H1 (cell line): ENCODE results near the gene CAPN13. TPM values are rescaled to one million over a fixed set of nuclear protein-coding genes. Genes with fewer than 3 reads are reported as not detected.
A peak's percentile ranks its signal among the peaks of the same experiment; 100 is the strongest.

Experiments
- CTCF ChIA-PET: fragments of 300-600 bp; sonication (Branson Sonifier 250); formaldehyde crosslinking; loops from one replicate; lab custom pipeline; 2021; ENCODE audit not compliant: partially characterized antibody; lab: Charles Lee
- POLR2A ChIA-PET: fragments of 300-600 bp; sonication (Branson Sonifier 250); formaldehyde crosslinking; loops from one replicate; lab custom pipeline; 2021; ENCODE audit warnings: inconsistent platforms; ENCODE audit not compliant: partially characterized antibody; lab: Charles Lee
- DNase-seq, 2 experiments: peaks; one replicate each; pipeline versions ENCODE4 v3.0.0 to v3.0.0-alpha.2; 2010 to 2022; ENCODE audit warnings: low spot score in 2 of 2, low read depth in 1 of 2, mixed read lengths in 1 of 2
- FAIRE-seq: peaks from 2 replicates; lab custom pipeline; 2011; peaks lifted over from hg19 to GRCh38; lab: Jason Lieb, UNC
- H2AFZ ChIP-seq: 2 replicates; pipeline ENCODE4 v1.8.1; 2012; ENCODE audit warnings: low read length, inconsistent platforms
- H2AK5ac ChIP-seq: 2 replicates; pipeline ENCODE4 v1.6.1; 2013; ENCODE audit warnings: low read depth, low read length
- H2BK120ac ChIP-seq: replicated peaks from 2 replicates; pipeline ENCODE3; 2013; ENCODE audit warnings: low read depth, low read length, inconsistent platforms
- H2BK12ac ChIP-seq: 2 replicates; pipeline ENCODE4 v1.6.1; 2013; ENCODE audit warnings: low read depth, low read length
- H2BK15ac ChIP-seq: 2 replicates; pipeline ENCODE4 v1.6.1; 2013; ENCODE audit warnings: low read length
- H2BK20ac ChIP-seq: 2 replicates; pipeline ENCODE4 v1.6.1; 2013; ENCODE audit warnings: low read length
- H2BK5ac ChIP-seq: 2 replicates; pipeline ENCODE4 v1.6.1; 2013; ENCODE audit warnings: low read depth, low read length
- H3K14ac ChIP-seq: 2 replicates; pipeline ENCODE4 v1.6.1; 2013; ENCODE audit warnings: inconsistent platforms; ENCODE audit not compliant: insufficient read length
- H3K18ac ChIP-seq: 2 replicates; pipeline ENCODE4 v1.6.1; 2013; ENCODE audit warnings: low read length; ENCODE audit errors: extremely low read depth
- H3K23ac ChIP-seq: 2 replicates; pipeline ENCODE4 v1.6.1; 2013; ENCODE audit warnings: inconsistent platforms; ENCODE audit not compliant: insufficient read length
- H3K23me2 ChIP-seq: 2 replicates; pipeline ENCODE4 v1.6.1; 2013; ENCODE audit warnings: low read depth, low read length
- H3K27ac ChIP-seq: 2 replicates; pipeline ENCODE4 v1.6.1; 2011; ENCODE audit warnings: low read depth, low read length, inconsistent platforms
- H3K27me3 ChIP-seq, 4 experiments: replicated peaks in 1 of 4; 1 replicate in 1 of 4; 2 replicates in 3 of 4; pipeline versions ENCODE4 v1.6.1 to v1.8.1; 2011 to 2013; ENCODE audit warnings: low read length in 3 of 4, mild to moderate bottlenecking in 3 of 4, inconsistent platforms in 2 of 4, mixed read lengths in 2 of 4, moderate library complexity in 1 of 4; ENCODE audit not compliant: control insufficient read depth in 3 of 4, insufficient read depth in 3 of 4; ENCODE audit errors: extremely low read depth in 1 of 4
- H3K36me3 ChIP-seq, 4 experiments: 2 replicates each; pipeline versions ENCODE4 v1.6.1 to v1.8.1; 2011 to 2013; ENCODE audit warnings: mild to moderate bottlenecking in 4 of 4, low read length in 3 of 4, moderate library complexity in 2 of 4, control low read depth in 1 of 4, inconsistent platforms in 1 of 4; ENCODE audit not compliant: insufficient read depth in 4 of 4, control insufficient read depth in 2 of 4
- H3K4ac ChIP-seq: replicated peaks from 2 replicates; pipeline ENCODE3; 2013; ENCODE audit warnings: low read length, low read depth, mixed read lengths, inconsistent platforms; ENCODE audit not compliant: insufficient read length
- H3K4me1 ChIP-seq, 4 experiments: replicated peaks in 1 of 4; 1 replicate in 1 of 4; 2 replicates in 3 of 4; pipeline versions ENCODE4 v1.6.1 to v1.8.1; 2011 to 2013; ENCODE audit warnings: low read length in 3 of 4, inconsistent platforms in 2 of 4, mixed read lengths in 1 of 4; ENCODE audit not compliant: insufficient read depth in 4 of 4, control insufficient read depth in 3 of 4
- H3K4me2 ChIP-seq, 2 experiments: 2 replicates each; pipeline versions ENCODE4 v1.6.1 to v1.8.1; 2011 to 2013; ENCODE audit warnings: low read depth in 2 of 2, low read length in 2 of 2, control low read depth in 1 of 2, inconsistent platforms in 1 of 2, mild to moderate bottlenecking in 1 of 2; ENCODE audit not compliant: insufficient read depth in 1 of 2
- H3K4me3 ChIP-seq, 4 experiments: fragments of 200-600, 300-600 bp in 1 of 4; sonication (generic), shearing (Covaris generic), sonication (Bioruptor Twin) in 1 of 4; 2 replicates each; pipeline versions ENCODE4 v1.5.1 to v1.8.1; 2011 to 2016; ENCODE audit warnings: low read length in 4 of 4, low read depth in 3 of 4, control low read depth in 2 of 4, inconsistent platforms in 2 of 4, mild to moderate bottlenecking in 2 of 4, mixed read lengths in 1 of 4, moderate library complexity in 1 of 4; ENCODE audit not compliant: insufficient read depth in 2 of 4; ENCODE audit errors: extremely low read depth in 1 of 4
- H3K56ac ChIP-seq: replicated peaks from 2 replicates; pipeline ENCODE3; 2013; ENCODE audit warnings: low read depth, mild to moderate bottlenecking, mixed read lengths, low read length, inconsistent platforms; ENCODE audit not compliant: insufficient read length
- H3K79me1 ChIP-seq: 2 replicates; pipeline ENCODE4 v1.6.1; 2013; ENCODE audit warnings: low read depth, low read length, control low read depth
- H3K79me2 ChIP-seq, 2 experiments: 2 replicates each; pipeline versions ENCODE4 v1.6.1 to v1.8.1; 2012 to 2013; ENCODE audit warnings: low read length in 2 of 2, mild to moderate bottlenecking in 2 of 2, inconsistent platforms in 1 of 2; ENCODE audit not compliant: insufficient read depth in 2 of 2, control insufficient read depth in 1 of 2
- H3K9ac ChIP-seq, 4 experiments: replicated peaks in 1 of 4; 1 replicate in 1 of 4; 2 replicates in 3 of 4; pipeline versions ENCODE4 v1.6.1 to v1.8.1; 2011 to 2013; ENCODE audit warnings: low read depth in 3 of 4, low read length in 3 of 4, control low read depth in 2 of 4, mild to moderate bottlenecking in 2 of 4, moderate library complexity in 2 of 4, inconsistent platforms in 1 of 4; ENCODE audit errors: extremely low read depth in 1 of 4
- H3K9me3 ChIP-seq, 2 experiments: 2 replicates each; pipeline versions ENCODE4 v1.6.1 to v1.8.1; 2012 to 2013; ENCODE audit warnings: mild to moderate bottlenecking in 2 of 2, moderate library complexity in 2 of 2, control low read depth in 1 of 2, inconsistent platforms in 1 of 2, low read depth in 1 of 2, low read length in 1 of 2, mixed read lengths in 1 of 2; ENCODE audit not compliant: insufficient read depth in 2 of 2
- H4K20me1 ChIP-seq, 2 experiments: replicated peaks in 1 of 2; 2 replicates each; pipeline versions ENCODE3 to v1.8.1; 2011 to 2013; ENCODE audit warnings: inconsistent platforms in 2 of 2, low read length in 2 of 2, mild to moderate bottlenecking in 1 of 2; ENCODE audit not compliant: insufficient read depth in 2 of 2, control insufficient read depth in 1 of 2
- H4K5ac ChIP-seq: 2 replicates; pipeline ENCODE4 v1.6.1; 2013; ENCODE audit warnings: low read length, low read depth, mixed read lengths, inconsistent platforms; ENCODE audit not compliant: insufficient read length
- H4K8ac ChIP-seq: 2 replicates; pipeline ENCODE4 v1.8.0; 2013; ENCODE audit warnings: mild to moderate bottlenecking, moderate library complexity, low read length, inconsistent platforms; ENCODE audit not compliant: insufficient read depth; ENCODE audit errors: extremely low read depth
- H4K91ac ChIP-seq: replicated peaks from 2 replicates; pipeline ENCODE3; 2013; ENCODE audit warnings: low read length, mixed read lengths, inconsistent platforms; ENCODE audit not compliant: insufficient read length
- WGBS, 2 experiments: shearing (Covaris generic) in 1 of 2; methylation state at CpG; one replicate each; pipeline versions ENCODE4 v1.1.6 to v1.1.7; 2013 to 2015; ENCODE audit warnings: low lambda C conversion rate in 2 of 2, mixed read lengths in 2 of 2, inconsistent platforms in 1 of 2, low coverage in 1 of 2, missing lambda C conversion rate in 1 of 2; ENCODE audit not compliant: insufficient replicate concordance in 2 of 2, insufficient coverage in 1 of 2, insufficient read length in 1 of 2; ENCODE audit errors: extremely low coverage in 1 of 2, missing lambda C conversion rate in 1 of 2; 5-methylcytosine and 5-hydroxymethylcytosine counted together
- polyA plus RNA-seq, 7 experiments: library from polyadenylated mRNA; depleted of rRNA in 3 of 7; stranded (reverse) in 5 of 7; unstranded in 2 of 7; fragments of >200 nt in 5 of 7; fragments of 200-250 nt in 2 of 7; gene quantifications; 1 replicate in 5 of 7; 2 replicates in 1 of 7; 4 replicates in 1 of 7; pipeline versions ENCODE4 v1.2.1 to v1.2.3, GENCODE V29; 2011 to 2013; ENCODE audit warnings: missing spikeins in 2 of 7, mixed read lengths in 2 of 7
- total RNA-seq: library from RNA; stranded (reverse); fragmentation: NEBNext Ultra II Directional; extraction: Animal tissue kit (Norgen Biotek cat#: 25700); gene quantifications from 2 replicates; pipeline ENCODE4 v1.2.1, GENCODE V29; 2021

CAPN13 gene
- total and polyA plus RNA-seq, 2 of the 8 experiments (the other 6 are each of a cell fraction or from before 2014, with no cell fraction given), result 2.4 TPM

GRCh38 chr2:30710016-30710415 is 97.2 kb downstream of the CAPN13 start:
- peak in 1 of 2 experiments; percentile 13 for DNase-seq
- Histone ChIP-seq H3K27me3 (no peaks in the 10 kb centered on the region), H3K23me2 (no peaks in the 10 kb centered on the region), H3K4me3 (no peak overlapping the region), H2BK120ac (no peak overlapping the region), H3K18ac (no peak overlapping the region), H4K5ac (no peak overlapping the region), H4K20me1 (no peaks in the 10 kb centered on the region), H3K79me1 (no peaks in the 10 kb centered on the region), H2BK12ac (no peak overlapping the region), H3K9ac (no peak overlapping the region), H2AFZ (no peak overlapping the region), H3K4ac (no peak overlapping the region), H2AK5ac (no peak overlapping the region), H2BK20ac (no peak overlapping the region), H3K14ac (no peak overlapping the region), H3K79me2 (no peaks in the 10 kb centered on the region), H3K9me3 (peaks cover 2 to 9% of the 10 kb centered on the region in 2 experiments; a peak in 2 of 4 replicates), H3K23ac (no peak overlapping the region), H3K56ac (no peak overlapping the region), H4K8ac (peak overlapping the region; percentile 19; the same call in 1 of the 2 replicates), H3K27ac (no peak overlapping the region), H3K4me2 (no peak overlapping the region), H3K4me1 (no peaks in the 10 kb centered on the region), H4K91ac (no peak overlapping the region), H2BK15ac (no peak overlapping the region), H3K36me3 (no peaks in the 10 kb centered on the region), H2BK5ac (no peak overlapping the region)
- 89% methylated on average over 4 of the region's 4 CpGs; no CpG with 5 or more reads in 1 of the 2 experiments for WGBS, 2 experiments
- ChIA-PET CTCF (interaction anchor here (0.8 to 13.3 kb wide), 22 partner anchors 14 to 1128 kb away, joined by 3 to 228 read pairs (median 4); no protein-coding TSS in a partner anchor), POLR2A (no interaction called here)
- no peak for FAIRE-seq
